Skeletal muscle satellite cell (primary cell): Measurements from ENCODE around the gene ADARB2.
"Not testable (repeated sequence)": the region's sequence is repeated elsewhere in the genome, so short reads cannot be mapped to it uniquely, and the experiment has no call there.

ENCODE experiments used
- H3K27me3 ChIP-seq: 2 replicates; pipeline ENCODE4 v1.7.0; 2013; ENCODE audit warnings: low read length; ENCODE audit not compliant: control insufficient read depth, insufficient read depth
- H3K36me3 ChIP-seq: 2 replicates; pipeline ENCODE4 v1.7.0; 2013; ENCODE audit warnings: mild to moderate bottlenecking, control low read depth, low read length; ENCODE audit not compliant: insufficient read depth
- H3K4me1 ChIP-seq: 2 replicates; pipeline ENCODE4 v1.7.0; 2013; ENCODE audit warnings: low read length; ENCODE audit not compliant: control insufficient read depth, insufficient read depth
- H3K4me2 ChIP-seq: 2 replicates; pipeline ENCODE4 v1.7.0; 2013; ENCODE audit warnings: mild to moderate bottlenecking, low read length
- H3K4me3 ChIP-seq: 2 replicates; pipeline ENCODE4 v1.7.0; 2013; ENCODE audit warnings: low read length
- H3K9ac ChIP-seq: 2 replicates; pipeline ENCODE4 v1.7.0; 2013; ENCODE audit warnings: mild to moderate bottlenecking, low read depth, low read length, moderate library complexity
- H3K9me3 ChIP-seq: replicated peaks from 2 replicates; pipeline ENCODE4 v1.7.0; 2013; ENCODE audit warnings: mild to moderate bottlenecking, control low read depth, low read length

ADARB2 gene

DNA sequence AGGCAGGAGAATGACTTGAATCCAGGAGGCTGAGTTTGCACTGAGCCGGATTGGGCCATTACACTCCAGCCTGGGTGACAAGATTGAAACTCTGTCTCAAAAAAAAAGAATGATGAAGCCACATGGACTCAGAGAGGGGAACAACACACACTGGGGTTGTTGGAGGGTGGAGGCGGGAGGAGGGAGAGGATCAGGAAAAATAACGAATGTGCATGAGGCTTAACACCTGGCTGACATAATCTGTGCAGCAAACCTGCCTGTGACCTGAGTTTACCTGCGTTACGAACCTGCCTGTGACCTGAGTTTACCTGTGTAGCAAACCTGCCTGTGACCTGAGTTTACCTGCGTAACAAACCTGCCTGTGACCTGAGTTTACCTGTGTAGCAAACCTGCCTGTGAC is 277.7 kb downstream of the ADARB2 start:
- H3K9ac ChIP-seq, H3K4me2 ChIP-seq: not testable (repeated sequence)

DNA sequence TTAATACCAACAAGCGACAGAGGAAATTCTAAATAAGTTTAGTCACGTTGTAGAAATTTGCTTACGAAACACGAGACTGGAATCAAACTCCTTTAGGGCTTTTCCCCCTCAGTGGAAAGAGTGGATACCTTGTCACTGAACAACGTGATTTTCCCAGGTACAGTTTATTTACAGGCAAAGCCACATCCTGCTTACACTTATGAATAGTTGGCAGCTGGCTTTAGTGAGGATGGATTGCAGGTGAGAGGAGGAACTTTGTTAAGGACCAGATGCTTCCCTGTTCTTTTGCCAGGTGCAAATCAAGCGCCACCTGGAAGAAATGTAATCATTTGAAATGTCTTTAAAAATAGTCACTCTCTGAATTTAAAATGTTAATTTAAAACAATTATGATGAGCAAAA is 282.4 kb downstream of the ADARB2 start:
- no peak overlapping the region for H3K4me2 ChIP-seq
- peaks cover 3% of the 10 kb centered on the region for H3K9me3 ChIP-seq
- no peaks in the 10 kb centered on the region for H3K36me3 ChIP-seq
- no peak overlapping the region for H3K4me3 ChIP-seq
- H3K9ac ChIP-seq: no peak overlapping the region
- H3K27me3 ChIP-seq: no peaks in the 10 kb centered on the region
- no peaks in the 10 kb centered on the region for H3K4me1 ChIP-seq

More for the DNA sequence above, 277.7 kb downstream of the ADARB2 start:
- not testable (repeated sequence) for H3K4me3 ChIP-seq, H3K9me3 ChIP-seq, H3K27me3 ChIP-seq, H3K36me3 ChIP-seq, H3K4me1 ChIP-seq

DNA sequence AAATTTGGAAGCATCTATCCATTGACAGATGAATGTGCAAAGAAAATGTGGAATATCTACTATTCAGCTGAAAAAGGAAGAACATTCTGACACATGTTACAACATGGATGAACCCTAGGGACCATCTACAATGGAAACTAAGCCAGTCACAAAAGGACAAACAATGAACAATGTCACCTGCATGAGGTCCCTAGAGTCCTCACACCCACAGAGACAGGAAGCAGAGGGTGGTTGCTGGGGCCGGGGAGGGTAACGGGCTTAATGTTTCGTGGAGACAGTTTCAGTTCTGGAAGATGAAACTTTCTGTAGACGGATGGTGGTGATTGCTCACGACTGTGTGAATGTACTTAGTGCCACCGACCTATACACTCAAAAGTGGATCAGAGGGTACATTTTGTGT is 282.9 kb downstream of the ADARB2 start:
- Histone ChIP-seq H3K4me1 (no peaks in the 10 kb centered on the region), H3K4me2 (no peak overlapping the region), H3K4me3 (no peak overlapping the region), H3K9ac (no peak overlapping the region), H3K36me3 (no peaks in the 10 kb centered on the region), H3K9me3 (peaks cover 3% of the 10 kb centered on the region), H3K27me3 (no peaks in the 10 kb centered on the region)

DNA sequence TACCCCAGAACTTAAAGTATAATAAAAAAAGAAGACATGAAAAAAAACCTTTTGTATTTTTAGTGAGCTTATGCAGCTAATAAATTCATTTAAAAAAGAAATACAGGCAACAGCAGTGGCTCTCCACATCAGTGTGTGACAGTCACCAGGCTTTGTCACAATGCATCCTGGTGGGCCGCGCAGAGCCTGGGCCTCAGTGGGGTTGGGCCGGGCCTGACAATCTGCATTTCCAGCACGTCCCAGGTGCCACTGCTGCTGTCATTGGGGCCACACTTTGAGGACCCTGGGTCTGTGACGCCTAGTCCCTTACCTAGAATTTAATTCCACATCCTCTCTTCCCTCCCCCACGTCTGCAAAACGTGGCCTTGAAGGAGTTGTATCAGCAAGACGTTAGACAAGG is 284.5 kb downstream of the ADARB2 start:
- no peaks in the 10 kb centered on the region for H3K36me3 ChIP-seq
- H3K4me3 ChIP-seq: no peak overlapping the region
- H3K9me3 ChIP-seq: peaks cover 3% of the 10 kb centered on the region
- H3K9ac ChIP-seq: no peak overlapping the region
- no peaks in the 10 kb centered on the region for H3K4me1 ChIP-seq
- H3K4me2 ChIP-seq: no peak overlapping the region
- no peaks in the 10 kb centered on the region for H3K27me3 ChIP-seq

DNA sequence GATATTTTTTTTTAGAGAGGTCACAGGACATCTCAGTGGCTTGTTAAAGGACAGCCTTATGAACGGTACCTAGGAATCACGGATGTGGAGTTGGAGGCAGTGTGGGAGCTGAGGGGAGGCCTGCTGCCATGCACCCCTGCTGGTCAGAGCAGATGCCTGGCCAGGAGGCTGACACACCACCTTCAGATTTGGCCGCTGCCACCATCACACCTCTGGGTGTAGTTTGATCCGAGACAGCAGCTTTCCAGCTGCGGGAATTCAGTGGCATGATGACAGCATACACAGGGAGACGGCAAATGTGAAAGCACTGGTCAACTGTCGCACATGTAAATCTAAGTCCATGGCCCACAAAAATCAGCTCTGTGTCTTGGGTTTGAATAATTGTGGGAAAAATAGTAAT is 285.4 kb downstream of the ADARB2 start:
- Histone ChIP-seq H3K9ac (no peak overlapping the region), H3K36me3 (no peaks in the 10 kb centered on the region)

DNA sequence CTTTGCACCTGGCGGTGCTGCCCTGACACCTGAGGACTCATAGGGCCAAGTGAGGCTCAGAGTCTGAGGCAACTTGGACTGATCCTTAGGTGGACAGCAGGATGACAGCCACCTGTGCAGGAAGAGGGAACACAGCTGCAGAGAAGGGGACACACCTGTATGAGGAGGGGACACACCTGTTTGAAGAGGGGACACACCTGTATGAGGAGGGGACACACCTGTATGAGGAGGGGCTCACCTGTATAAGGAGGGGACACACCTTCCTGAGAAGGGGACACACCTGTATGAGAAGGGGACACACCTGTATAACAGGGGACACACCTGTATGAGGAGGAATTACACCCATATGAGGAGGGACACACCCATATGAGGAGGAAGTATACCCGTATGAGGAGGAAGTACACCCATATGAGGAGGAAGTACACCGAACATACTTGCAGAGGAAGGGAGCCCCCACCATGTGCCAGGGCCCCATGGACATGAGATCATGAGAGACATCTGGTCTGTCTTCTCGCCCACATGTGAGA is 285.9 kb downstream of the ADARB2 start:
- Histone ChIP-seq H3K4me3 (no peak overlapping the region), H3K36me3 (no peaks in the 10 kb centered on the region), H3K27me3 (no peaks in the 10 kb centered on the region), H3K9me3 (peaks cover 3% of the 10 kb centered on the region), H3K4me1 (no peaks in the 10 kb centered on the region), H3K4me2 (no peak overlapping the region), H3K9ac (no peak overlapping the region)

More for the DNA sequence above, 285.4 kb downstream of the ADARB2 start:
- Histone ChIP-seq H3K4me2 (no peak overlapping the region), H3K4me1 (no peaks in the 10 kb centered on the region), H3K27me3 (no peaks in the 10 kb centered on the region), H3K9me3 (peaks cover 3% of the 10 kb centered on the region), H3K4me3 (no peak overlapping the region)

DNA sequence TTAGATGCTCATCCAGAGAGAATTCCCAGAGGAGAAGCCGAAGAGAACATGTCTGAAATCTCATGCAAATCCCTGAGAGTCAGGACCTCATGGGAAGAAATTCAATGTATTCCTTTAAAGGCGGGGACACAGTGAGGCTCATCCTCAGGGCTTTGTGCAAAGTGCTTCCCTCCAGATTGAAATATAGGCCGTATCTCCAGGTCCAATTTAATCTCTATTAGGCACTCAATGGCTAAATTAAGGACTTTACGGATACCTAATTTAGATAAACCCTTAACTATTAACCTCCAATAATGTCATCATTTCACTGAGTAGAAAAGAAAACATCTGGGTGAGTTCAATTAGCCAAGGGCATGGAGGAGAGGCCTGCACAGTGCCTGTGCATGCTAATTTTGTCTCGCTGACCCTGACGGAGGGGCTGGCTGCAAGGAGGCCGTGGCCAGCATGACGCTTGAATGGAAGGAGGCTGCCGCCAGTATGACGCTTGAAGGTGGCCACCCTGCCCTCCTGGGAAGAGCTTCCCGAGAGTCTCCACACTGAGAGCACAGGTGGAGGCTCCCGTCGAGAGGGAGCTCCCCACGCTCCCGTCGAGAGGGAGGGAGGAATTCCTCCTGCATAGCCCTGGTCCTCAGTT is 287.6 kb downstream of the ADARB2 start:
- Histone ChIP-seq H3K27me3 (no peaks in the 10 kb centered on the region), H3K36me3 (no peaks in the 10 kb centered on the region), H3K4me2 (no peak overlapping the region), H3K4me3 (no peak overlapping the region), H3K9ac (no peak overlapping the region), H3K9me3 (peaks cover 3% of the 10 kb centered on the region), H3K4me1 (no peaks in the 10 kb centered on the region)

DNA sequence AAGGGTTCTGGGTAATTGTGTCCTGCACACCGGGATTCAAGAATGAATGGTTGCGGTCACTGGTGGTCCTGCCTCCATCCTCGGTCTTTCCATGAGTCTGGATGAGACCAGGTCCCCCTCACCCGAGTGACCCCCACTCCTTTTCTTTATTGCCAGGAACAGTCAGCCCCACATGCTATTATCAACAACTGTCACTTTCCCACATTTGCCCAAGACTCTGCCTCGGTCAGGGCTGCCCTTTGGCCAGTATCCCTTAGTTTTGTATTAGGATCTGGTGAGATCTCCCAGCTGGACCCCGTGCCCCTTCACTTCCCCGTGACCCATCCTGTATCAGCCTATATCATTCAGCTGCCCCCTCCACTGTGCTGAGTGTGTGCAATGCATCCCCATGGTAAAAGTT is 288.3 kb downstream of the ADARB2 start:
- H3K4me1 ChIP-seq: no peaks in the 10 kb centered on the region
- H3K9me3 ChIP-seq: peaks cover 3% of the 10 kb centered on the region
- H3K36me3 ChIP-seq: no peaks in the 10 kb centered on the region
- no peaks in the 10 kb centered on the region for H3K27me3 ChIP-seq
- H3K9ac ChIP-seq: no peak overlapping the region
- no peak overlapping the region for H3K4me3 ChIP-seq
- H3K4me2 ChIP-seq: no peak overlapping the region

DNA sequence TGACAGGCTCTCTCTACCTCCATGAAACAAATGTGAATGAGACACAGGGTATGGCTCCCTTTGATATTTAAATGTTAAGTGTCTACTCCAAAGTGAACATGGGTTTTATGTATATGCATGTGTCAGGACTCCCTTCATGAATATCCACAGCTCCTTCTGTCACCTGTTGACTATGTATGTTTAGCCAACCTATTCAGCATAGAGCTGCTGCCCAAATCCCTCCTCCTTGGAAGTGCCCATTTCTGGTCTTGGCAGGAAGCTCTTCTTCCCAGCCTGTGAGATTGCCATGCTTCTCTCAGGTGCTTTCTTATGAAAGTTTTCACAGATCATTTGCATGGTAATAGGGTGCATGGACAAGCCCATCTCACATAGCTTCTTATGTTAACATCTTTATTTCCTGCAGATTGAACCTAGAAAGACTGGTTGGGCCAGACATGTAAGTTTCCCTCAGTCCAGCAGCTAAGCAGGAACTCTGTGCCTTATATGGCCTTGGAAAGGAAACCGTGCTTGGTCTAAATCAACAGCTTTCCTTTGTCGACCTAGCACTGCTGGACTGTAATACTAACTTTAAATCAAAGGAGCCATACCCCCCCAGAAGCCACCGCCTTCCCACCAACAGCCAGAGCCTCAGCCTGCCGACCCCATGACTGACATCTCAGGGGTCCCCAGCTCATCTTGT is 288.9 kb downstream of the ADARB2 start:
- Histone ChIP-seq H3K4me3 (no peak overlapping the region), H3K9ac (no peak overlapping the region), H3K4me2 (no peak overlapping the region), H3K36me3 (no peaks in the 10 kb centered on the region), H3K9me3 (peaks cover 3% of the 10 kb centered on the region), H3K4me1 (no peaks in the 10 kb centered on the region), H3K27me3 (no peaks in the 10 kb centered on the region)

DNA sequence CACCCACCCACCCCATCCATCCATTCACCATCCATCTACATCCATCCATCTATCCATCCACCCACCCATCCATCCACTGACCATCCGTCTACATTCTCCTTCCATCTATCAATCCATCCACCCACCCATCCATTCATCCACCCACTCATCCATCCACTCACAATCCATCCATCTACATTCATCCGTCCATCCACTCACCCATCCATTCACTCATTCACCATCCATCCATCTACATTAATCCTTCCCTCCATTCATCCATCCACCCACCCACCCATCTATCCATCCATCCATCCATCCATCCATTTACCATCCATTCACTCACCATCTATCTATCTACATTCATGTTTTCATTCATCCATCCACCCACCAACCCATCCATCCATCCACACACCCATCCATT is 292.5 kb downstream of the ADARB2 start:
- Histone ChIP-seq H3K9me3 (no peaks in the 10 kb centered on the region), H3K4me1 (no peaks in the 10 kb centered on the region), H3K9ac (no peak overlapping the region), H3K36me3 (no peaks in the 10 kb centered on the region), H3K4me2 (no peak overlapping the region), H3K27me3 (no peaks in the 10 kb centered on the region), H3K4me3 (no peak overlapping the region)

DNA sequence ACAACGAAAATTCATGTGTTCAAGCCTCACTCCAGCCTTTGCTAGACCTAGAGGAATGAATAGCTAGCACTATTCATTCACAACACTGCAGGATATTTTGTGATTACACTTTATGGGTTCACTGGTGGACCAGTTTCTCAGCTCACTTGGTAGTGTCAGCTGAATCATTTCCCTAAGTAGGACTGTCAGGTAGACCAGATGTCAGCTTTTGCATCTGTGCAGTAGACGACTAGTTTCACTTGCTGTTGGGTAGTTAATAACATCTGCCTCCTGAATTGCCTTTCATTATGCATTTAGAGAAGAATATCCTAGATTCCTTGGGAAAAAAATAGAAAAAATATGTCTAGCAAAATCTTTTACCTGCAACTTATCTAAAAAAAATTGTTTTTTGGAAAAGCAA is 296.4 kb downstream of the ADARB2 start:
- H3K4me2 ChIP-seq: no peak overlapping the region
- H3K9ac ChIP-seq: no peak overlapping the region
- H3K27me3 ChIP-seq: no peaks in the 10 kb centered on the region
- H3K4me1 ChIP-seq: no peaks in the 10 kb centered on the region
- no peaks in the 10 kb centered on the region for H3K36me3 ChIP-seq
- peaks cover 7% of the 10 kb centered on the region for H3K9me3 ChIP-seq
- no peak overlapping the region for H3K4me3 ChIP-seq
